GM10266 (cell line): ENCODE results near the gene KCNK16.
A peak's percentile ranks its signal among the peaks of the same experiment; 100 is the strongest.

Experiments
- DNase-seq: peaks from one replicate; pipeline ENCODE4 v3.0.0; 2012; ENCODE audit errors: extremely low spot score
- CTCF ChIP-seq: IDR thresholded peaks from 2 replicates; pipeline ENCODE4 v1.5.1; 2012; ENCODE audit warnings: mild to moderate bottlenecking, low read depth; ENCODE audit not compliant: control insufficient read depth, insufficient read depth; ENCODE audit errors: missing control alignments

Gene KCNK16

DNA sequence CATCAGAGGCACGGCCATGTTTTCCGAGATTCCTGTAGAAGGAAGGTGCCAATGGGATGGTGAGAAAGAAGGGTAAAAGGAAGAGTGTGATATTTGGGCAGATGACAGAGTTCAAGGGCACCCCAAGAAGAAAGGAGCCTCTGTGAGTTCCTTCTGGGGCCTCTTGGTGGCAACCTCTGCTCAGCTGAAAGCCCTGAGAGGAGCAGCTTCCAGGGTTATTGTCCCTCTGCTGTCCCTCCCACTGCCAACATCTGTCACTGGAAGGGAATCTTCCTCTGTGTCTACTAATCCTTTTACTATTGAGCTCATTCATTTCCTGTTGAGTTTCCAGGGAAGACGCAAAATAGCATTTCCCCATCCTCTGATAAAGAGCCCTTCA lies 40.0 kb upstream of the KCNK16 start:
- no peak for TF ChIP-seq CTCF
- no peak for DNase-seq

- peak; percentile 87 for TF ChIP-seq CTCF
- peak; percentile 73 for DNase-seq
Observed at GRCh38 chr6:39361657-39362486, 39.4 kb upstream of the KCNK16 start.

DNA sequence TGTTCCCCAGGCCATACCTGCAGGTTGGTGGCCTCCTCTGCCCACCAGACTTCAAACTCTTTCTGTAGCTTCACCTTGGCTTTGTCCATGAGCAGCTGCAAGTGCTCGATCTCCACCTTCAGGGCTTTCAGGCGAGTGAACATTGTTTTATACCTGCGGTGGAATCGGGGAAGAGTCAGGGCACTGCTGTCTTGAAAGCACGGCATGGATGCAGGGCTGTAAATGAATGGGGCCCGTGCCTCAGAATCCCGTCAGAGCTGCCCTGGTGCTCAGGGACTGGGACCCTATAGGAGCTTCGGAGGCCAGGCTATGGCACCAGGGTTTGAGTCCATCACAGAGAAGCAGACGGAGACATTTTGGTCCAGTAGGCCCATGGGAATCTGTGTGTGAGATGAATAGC lies 37.9 kb upstream of the KCNK16 start:
- no peak for TF ChIP-seq CTCF
- DNase-seq: no peak

GRCh38 chr6:39357998-39358686 lies 35.6 kb upstream of the KCNK16 start:
- no peak for TF ChIP-seq CTCF
- no peak for DNase-seq

GRCh38 chr6:39353698-39354315 lies 31.3 kb upstream of the KCNK16 start:
- no peak for DNase-seq
- no peak for TF ChIP-seq CTCF

GRCh38 chr6:39350723-39351505 lies 28.4 kb upstream of the KCNK16 start:
- TF ChIP-seq CTCF: no peak
- no peak for DNase-seq
